Kidney glomerular epithelial cell (primary cell): ENCODE results near the gene CENPT.
"Not testable (repeated sequence)": the region's sequence is repeated elsewhere in the genome, so short reads cannot be mapped to it uniquely, and the experiment has no call there.

Experiments used
- DNase-seq: peaks from one replicate; lab custom pipeline; 2025; lab: John Stamatoyannopoulos, UW

The CENPT gene

DNA sequence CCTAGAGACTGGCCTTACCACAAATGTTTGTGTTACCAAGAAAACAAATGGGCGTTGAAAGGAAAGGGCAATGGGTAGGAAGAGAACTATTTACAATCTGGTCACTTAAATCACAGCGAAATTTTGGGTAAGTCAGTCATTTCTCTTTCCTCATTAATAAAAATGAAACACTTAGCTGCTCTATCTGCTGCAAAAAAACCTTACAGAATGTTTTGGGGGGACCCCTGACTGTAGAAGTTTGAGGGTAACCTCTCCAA is 1.5 kb downstream of the CENPT start:
- no peak for DNase-seq

DNA sequence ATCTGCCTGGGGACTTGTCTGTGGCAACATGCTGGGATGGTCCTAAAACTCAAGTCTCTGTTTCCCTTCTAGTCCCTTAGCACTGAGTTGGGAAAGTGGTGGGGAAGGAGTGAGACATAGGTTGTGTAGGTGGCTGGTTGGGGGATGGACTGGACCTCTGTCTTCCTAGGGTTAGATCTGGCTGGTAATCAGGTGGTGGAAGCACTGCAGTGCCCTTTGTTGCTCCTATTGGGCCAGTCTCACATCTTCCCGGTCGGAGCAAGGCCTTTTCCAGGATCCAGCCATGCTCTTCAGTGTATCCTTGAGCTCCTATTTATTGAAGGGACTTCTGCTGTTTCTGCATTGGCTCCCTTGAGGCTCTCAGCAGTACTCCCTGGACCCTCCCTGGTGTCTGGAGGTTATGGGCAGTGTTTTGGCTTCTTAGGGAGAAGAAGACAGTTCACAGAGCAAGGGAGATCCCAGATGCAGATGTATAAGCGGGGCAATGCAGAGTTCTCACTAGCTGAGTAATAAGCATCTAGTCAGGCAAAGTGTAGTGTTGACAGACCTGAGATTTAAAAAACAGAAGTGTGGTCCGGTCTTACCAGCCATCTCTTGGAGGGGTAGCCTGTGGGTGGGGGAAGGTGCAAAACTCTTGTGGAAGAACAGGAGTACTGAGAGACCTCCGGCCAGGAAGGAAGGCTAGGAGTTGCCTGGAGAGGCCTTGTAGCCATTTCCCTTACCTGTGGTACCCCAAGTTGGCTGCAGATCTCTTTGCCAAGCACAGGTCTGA is 2.0 kb downstream of the CENPT start:
- DNase-seq = no peak

DNA sequence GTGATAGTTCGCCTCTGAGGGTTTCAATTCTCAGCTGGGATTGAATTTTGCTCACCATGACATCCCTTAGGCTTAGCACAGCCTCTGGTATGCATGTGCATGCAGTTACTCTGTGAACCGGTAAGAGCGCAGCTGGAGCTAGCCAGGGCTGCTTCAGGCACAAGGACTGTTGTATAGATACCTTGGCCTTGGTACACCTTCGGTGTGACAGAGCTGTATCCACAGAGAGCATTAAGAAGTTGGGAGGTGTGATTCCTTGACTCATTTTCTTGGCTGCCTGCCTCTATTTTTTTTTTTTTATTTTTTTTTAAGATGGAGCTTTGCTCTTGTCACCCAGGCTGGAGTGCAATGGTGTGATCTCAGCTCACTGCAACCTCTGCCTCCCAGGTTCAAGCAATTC is 3.0 kb downstream of the CENPT start:
- peak; percentile 17 for DNase-seq

DNA sequence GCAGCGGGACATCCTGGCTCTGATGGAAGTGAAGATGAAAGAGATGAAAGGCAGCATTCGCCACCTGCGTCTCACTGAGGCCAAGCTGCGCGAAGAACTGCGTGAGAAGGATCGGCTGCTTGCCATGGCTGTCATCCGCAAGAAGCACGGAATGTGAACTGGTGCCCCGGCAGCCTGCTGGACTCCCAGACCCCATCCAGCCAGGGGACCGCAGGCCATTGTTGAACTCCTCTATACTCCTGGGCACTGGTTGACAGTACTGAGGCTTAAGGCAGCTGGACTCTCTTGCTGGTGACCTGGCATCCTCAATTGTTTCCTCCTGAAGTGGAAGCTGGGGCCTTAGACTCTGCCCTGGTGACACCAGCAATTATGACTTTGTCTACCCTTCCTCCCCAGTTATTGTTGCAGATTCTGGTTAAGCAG is 4.1 kb downstream of the CENPT start:
- DNase-seq = no peak

DNA sequence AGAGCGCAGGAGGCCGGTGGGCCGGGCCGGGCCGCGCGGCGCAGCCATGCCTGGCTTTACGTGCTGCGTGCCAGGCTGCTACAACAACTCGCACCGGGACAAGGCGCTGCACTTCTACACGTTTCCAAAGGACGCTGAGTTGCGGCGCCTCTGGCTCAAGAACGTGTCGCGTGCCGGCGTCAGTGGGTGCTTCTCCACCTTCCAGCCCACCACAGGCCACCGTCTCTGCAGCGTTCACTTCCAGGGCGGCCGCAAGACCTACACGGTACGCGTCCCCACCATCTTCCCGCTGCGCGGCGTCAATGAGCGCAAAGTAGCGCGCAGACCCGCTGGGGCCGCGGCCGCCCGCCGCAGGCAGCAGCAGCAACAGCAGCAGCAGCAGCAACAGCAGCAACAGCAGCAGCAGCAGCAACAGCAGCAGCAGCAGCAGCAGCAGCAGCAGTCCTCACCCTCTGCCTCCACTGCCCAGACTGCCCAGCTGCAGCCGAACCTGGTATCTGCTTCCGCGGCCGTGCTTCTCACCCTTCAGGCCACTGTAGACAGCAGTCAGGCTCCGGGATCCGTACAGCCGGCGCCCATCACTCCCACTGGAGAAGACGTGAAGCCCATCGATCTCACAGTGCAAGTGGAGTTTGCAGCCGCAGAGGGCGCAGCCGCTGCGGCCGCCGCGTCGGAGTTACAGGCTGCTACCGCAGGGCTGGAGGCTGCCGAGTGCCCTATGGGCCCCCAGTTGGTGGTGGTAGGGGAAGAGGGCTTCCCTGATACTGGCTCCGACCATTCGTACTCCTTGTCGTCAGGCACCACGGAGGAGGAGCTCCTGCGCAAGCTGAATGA is 4.8 kb downstream of the CENPT start:
- DNase-seq = peak; percentile 7

DNA sequence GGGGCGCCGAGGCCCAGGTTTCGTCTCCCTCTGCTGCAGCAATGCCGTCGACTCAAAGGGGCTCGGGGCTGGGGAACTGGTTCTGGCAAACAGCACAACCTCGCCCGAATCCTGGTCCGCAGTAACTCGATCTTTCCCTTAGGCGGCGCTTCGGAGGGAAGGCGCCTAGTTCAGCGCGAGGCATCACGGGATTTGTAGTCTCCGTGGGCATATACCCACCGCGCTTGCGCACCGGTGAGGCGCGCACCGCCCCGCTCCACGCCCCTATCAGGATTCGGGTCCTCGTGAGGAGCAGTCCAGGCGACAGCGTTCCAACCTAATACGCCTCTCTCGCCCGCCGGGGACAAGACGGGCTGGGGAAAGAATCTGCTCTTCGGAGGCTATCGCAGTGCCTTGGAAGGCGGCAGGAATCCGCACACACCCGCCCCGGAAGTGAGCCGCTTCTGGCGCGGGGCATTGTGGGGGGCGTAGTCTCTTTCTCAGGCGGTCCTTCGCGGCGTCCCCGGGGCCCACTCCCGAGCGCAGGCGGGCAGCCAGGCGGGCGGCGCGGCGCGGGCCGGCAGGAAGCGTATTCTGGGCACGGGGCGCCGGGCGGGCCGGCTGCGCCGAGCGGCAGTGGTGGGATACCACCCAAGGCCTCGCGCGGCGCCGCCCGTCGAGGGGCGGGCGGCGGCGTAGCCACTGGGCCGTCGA is 5.5 kb downstream of the CENPT start, which contains the start of gene THAP11:
Gene THAP11 (plus strand): TSS at position 505 of the 693 bp plus-strand sequence. CDS start 235 bp downstream, outside the sequence.
- peak; percentile 92 for DNase-seq

DNA sequence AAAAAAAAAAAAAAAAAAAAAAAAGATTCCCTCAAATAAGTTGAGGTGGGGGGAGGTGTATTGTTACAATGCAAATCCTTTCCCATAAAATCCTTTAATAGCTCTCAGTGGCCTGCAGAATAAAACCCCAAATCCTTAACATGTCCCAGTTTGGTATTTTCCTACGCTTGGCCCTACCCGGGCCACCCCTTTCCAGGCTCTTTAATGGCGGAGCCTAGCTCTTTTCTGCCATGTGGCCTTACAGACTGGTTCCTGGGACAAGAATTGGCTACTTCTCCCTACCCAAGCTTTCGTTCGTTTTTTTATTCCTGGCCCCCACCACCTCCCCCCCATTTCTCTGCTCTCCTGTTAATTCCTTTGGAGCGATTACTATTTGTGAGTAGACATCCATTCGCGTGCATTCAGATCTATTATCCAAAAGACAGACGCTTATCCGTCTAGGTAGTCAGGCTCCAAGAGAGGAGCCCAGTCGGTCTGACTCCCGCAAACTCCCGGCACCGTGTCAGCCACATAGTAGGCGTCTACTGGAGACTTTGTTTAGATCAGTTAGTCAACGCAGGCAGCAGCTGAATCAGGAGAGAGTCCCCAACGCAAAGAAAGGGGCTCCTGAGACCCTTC is 6.2 kb downstream of the CENPT start:
- no peak for DNase-seq

DNA sequence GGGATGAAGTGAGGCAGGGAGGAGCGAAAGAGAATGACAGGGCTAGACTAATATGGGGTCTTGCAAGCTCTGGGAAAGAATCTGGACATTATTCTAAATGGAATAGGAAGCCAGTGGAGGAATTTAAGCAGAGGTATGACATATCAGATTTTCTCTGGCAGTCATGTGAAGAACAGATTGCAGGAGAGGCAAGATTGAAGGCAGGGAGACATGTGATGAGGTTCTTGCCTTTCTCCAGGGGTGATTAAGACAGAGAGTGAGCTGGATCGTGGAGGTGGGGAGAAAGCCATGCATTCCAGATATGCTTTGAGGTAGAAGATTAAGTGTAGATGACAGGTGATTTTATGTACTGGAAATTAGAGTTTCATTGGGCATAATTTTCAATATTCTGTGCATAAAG is 9.7 kb downstream of the CENPT start:
- no peak for DNase-seq

DNA sequence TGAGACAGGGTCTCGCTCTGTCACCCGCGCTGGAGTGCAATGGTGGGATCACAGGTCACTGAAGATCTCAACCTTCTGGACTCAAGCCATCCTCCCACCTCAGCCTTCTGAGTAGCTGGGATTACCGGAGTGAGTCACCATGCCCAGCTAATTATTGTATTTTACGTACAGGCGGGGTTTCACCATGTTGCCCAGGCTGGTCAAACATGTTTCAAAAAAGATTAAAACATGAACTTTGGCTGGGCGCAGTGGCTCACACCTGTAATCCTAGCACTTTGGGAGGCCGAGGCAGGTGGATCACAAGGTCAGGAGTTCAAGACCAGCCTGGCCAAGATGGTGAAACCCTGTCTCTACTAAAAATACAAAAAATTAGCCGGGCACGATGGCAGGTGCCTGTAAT is 10.3 kb downstream of the CENPT start:
- not testable (repeated sequence) for DNase-seq

DNA sequence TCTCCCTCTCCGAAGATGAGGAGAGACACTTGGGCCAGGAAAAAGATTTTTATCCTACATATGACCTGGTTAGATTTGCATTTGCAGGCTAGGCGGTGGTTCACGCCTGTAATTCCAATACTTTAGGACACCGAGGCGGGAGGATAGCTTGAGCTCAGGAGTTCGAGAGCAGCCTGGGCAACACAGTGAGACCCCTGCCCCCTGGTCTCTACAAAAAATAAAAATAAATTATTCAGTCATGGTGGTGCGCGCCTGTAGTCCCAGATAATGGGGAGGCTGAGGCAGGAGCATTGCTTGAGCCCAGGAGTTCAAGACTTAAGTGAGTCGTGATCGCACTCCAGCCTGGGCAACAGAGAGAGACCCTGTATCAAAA is 13.3 kb downstream of the CENPT start:
- no peak for DNase-seq

DNA sequence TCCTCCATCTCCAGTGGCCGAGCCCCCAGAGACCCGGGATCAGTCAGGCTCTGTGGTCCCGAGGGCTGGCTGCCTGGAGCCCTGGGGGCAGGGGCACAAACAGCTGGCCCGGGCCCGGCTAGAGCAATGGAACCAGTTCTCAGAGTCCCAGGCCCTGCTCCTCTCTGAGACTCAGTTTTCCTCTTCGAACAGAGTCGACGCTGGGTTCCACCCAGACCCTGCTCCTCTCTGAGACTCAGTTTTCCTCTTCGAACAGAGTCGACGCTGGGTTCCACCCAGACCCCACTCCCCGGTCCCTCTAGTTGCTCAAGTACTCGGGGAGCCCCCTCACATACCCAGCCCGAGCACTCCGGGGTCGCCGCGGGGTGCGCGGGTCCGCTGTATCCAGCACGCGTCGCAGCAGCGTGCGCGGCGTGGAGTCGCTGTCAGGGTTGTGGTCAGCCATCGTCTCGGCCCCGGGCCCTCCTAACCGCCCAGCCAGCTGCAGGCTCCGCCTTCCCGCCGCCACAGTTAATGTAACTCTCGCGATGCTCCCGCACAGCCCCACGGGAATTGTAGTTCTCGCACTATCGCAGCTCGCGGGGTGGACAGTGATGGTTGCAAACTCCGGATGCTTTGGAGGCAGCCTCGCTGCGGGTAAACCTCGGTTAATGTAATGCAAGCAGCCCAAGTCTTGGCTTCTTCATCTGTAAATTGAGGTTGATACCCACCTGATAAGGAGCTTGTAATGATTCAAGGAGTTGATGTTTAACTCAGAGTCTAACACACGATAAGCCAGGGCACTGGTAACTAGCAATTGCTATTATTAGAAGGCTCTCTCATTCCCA is 13.9 kb downstream of the CENPT start:
- peak; percentile 81 for DNase-seq

DNA sequence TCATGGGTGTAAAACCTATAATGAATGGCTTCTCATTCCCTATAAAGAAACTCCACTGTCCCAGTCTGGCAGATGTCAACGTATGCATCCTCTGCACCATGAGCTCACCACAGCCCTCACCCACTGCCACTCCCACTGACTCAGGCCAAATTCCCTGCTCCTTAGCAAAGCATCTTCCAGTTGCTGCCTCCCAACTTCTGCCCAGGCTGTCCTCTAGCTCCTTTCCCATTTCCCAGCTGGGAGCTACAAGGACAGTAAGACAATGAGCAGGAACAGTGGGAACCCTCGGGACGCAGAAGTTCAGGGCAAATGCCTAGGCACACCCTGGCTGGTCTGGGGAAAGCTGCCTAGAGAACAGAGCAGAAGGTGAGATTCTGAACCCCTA is 14.5 kb downstream of the CENPT start:
- peak; percentile 16 for DNase-seq

DNA sequence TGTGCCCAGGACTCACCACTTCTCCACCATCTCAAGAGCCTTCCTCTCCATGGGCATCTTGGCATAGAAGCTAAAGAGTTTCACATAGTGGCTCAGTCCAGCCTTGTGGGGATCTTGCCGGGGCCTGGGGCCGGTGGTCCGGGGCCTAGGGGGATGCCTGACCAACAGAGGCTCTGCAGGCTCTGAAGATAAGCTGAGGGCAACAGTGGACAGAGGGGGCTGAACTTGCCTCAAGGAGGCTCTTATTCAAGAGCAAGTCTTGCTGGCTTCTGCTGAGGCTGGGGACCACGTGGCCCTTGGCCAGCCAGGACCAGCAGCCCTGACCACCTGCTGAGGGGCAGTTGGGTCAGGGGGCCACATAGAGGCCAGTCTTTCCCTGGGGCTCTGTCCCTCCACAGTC is 18.8 kb downstream of the CENPT start:
- DNase-seq = no peak

DNA sequence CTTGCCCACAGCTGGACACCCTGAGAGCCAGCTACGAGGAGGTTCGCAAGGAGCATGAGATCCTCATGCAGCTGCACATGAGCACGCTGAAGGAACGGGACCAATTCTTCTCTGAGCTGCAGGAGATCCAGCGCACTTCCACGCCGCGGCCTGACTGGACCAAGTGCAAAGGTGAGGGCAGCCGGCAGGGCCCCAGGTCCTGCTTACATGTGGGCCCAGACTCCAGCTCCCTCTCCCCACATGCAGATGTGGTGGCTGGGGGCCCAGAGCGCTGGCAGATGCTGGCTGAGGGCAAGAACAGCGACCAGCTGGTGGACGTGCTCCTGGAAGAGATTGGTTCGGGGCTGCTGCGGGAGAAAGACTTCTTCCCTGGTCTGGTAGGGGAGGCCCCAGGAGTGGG is 21.6 kb downstream of the CENPT start:
- DNase-seq = no peak

DNA sequence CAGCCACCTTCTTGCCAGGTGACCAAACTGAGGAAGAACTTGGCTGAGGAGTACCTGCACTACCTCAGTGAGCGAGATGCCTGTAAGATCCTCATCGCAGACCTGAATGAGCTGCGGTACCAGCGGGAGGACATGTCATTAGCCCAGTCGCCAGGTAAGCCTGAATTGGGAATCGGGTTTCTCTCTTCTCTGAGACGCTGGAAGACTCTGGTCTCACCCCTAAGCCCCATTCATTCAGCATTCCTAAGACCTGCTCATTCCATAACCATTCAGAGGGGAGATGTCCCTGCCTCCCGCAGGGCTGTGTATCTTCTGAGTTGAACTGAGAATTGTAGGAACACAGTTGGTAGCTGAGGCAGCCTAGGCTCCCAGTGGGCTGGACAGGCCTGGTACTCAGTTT is 22.4 kb downstream of the CENPT start:
- no peak for DNase-seq

DNA sequence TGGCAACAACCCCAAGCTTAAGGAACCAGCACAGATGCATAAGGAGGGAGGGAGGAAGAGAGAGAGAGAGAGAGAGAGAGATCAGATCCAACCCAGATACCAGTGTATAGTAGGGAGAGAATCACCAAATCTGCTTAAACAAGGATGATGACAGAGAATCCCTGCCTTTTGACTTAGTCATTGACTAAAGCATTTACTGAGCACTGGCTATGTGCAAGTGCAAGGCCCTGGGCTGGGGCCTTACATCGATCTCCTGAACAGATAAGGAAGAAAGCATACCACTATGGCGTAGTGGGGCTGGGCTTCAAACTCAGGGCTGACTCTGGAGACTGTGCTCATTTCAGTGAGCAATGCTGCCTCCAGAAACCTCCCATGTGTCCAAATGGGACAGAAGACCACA is 25.0 kb downstream of the CENPT start:
- DNase-seq = no peak

DNA sequence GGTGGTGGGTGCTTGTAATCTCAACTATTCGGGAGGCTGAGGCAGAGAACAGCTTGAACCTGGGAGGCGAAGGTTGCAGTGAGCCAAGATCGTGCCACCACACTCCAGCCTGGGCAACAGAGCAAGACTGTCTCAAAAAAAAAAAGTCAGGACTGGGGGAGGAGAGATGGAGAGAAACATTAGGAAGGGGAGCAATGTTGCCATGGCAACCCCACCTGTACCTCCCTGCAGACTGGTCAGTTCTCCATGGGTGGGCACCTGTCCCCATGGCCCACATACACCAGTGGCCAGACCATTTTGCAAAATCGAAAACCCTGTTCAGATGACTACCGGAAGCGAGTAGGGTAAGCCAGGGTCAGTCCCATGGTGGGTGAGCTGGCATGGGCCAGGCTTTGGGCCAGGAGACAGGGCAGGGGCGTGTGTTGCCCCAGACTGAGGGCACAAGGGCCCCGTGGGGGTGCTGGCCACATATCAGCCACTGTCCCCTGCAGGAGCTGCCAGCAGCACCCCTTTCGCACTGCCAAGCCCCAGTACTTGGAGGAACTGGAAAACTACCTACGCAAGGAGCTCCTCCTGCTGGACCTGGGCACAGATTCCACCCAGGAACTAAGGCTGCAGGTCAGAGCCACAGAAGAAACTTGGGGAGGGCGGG is 26.8 kb downstream of the CENPT start:
- no peak for DNase-seq

DNA sequence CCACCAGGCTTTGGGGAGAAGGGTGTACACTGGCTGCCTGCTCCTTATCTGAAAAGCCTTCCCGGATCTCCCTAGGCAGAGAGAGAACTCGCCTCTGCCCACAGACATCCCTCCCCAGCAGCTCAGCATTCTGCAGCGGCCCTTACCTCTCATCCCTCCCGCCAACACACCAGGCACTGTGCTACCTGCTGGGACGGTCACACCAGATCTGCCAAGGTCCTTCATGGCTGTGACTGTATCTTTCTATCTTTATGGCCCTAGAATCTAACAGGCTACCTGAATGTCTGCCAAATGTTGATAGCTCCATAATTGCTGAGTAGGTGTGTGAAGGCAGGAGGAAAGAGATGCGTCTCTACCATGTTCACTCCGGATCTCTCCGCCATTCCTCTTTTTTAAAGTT is 32.9 kb downstream of the CENPT start:
- DNase-seq = no peak

DNA sequence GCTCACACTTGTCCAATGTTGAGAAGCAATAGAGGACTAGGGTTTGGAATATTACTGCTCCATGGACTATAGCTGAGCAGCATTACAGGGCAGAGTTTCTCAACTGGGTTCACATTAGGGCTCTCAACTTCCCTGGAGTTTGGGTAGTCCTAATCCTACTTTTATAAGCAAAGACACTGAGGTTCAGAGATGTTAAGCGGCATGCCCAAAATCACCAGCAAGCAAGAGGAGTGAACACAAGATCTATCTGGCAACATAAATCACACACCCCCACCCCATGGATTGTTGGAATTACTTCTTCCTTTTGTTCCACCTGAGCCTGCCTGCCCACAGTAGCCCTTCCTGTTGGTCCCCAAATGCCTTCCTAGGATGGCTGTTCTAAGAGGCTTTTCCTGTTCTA is 35.6 kb downstream of the CENPT start:
- DNase-seq = no peak

DNA sequence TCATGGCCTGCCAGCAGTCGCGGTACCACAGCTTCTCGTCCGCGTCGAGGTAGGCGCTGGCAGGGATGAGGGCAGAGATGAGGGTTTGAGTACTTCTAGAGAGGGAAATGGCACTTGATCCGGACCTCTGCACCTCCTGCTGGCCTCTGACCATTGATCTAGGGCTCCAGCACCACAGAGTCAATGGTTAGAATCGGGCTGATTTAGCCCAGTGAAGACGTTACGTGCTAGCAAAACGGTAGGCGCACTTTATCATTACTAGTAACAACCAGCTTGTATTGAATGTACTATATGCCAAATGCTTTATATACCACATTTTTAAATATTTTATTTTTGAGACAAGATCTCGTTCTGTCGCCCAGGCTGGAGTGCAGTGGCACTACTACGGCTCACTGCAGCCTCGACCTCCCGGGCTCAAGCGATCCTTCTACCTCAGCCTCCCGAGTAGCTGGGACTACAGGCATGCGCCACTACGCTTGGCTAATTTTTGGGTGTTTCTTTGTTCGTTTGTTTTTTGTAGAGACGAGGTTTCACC is 40.3 kb downstream of the CENPT start:
- no peak for DNase-seq
